Measurements from ENCODE around the gene ZNF354C.

The ZNF354C gene

DNA sequence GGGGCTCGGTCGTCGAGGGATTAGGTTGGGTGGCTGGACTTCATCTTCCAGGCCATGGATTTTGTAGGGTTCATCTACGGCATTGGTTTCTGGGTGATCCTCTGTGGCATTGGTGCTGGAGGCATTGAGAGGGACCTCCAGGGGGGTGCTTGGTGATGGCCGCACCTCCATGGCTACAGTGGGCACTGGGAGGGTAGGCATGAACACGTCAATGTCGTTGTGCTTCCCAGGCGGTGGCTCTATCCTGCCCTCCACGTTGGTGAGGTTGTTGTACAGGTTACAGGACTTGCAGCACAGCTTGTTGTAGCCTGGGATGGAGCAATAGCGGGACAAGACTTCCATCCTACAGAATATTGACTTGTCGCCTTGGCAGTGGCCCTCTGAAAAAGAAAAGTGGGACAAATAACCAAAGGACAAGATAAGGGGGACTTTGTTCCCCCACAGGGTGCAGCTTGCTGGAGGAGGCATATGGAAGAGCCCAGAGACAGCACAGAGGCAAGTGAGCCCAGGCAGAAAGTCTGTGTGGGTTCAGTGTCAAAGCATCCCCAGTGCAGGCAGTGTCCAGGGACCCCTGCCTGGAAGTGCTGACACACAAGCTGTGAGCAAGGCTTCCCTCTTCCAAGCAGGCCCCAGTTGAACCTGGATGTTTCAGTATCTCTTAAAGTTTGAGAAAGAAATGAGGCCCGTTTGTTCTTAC lies 53.9 kb downstream of the ZNF354C start:
- DNase-seq, result no peak

DNA sequence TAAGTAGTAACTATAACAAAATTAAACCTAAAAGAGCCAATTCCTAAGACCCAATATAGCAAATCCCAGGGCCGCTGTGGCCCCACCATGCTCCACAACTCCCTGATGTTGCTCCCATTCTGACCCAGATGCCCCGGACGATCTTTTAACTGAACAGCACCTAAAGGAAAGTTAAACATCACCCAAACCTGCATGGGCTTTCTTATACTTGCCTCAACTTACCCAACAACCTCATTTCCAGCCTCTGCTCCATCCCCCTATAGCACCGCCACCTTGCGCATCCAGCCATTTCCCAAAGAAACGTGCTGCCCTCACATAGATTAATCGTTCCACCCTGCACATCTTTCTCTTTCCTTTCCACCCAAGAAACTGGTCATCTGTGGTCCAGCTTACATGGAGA lies 54.6 kb downstream of the ZNF354C start:
- DNase-seq, result no peak

DNA sequence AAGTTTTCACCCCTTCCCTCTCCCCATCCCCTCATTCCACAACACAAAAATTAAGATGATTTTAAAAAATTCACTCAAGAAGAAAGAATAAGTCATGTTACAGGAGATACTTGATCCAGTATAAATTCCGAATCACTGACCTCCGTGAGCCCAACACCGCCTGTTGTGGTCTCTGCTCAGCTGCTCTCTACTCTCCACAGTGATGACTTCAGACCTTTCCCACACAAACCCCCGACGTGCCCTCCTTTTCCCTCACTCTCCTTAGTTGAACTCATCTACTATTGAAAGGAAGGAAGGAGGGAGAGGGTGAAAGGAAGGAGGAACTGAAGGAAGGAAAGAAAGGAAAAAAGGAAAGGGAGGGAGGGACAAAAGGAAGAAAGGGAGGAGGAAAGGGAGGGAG lies 55.1 kb downstream of the ZNF354C start:
- no peak for DNase-seq

DNA sequence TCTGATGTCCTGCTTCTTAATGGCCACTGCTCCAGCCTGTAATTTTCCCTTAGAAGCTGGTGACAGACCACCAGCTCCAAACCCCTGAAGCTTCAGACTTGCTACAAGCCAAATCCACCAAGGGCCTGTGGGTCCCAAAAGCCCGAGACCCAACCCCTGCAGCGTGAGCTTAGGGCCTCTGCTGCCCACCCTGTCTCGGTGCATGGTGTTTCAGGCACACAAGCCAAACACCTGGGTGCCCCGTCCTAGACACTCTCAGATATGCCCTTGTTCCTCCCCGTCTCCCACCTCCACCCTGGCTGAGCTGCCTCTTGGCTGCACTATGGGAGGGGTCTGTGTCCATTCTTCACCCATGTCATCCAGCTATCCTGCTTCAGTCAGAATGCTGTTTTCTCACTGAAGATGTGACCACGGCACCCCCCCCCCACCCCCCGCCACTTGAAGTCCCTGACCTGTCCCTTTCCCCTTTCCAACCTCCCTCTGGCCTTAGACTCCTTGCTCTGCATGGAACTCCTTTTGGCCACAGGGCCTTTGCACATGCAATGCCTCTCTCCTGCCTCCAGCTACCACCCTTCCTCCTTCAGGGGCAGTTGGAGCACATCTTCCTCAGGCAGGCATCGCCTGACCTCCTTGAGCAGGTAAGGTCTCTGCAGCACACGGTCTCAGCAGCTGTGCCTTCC lies 55.8 kb downstream of the ZNF354C start:
- no peak for DNase-seq

DNA sequence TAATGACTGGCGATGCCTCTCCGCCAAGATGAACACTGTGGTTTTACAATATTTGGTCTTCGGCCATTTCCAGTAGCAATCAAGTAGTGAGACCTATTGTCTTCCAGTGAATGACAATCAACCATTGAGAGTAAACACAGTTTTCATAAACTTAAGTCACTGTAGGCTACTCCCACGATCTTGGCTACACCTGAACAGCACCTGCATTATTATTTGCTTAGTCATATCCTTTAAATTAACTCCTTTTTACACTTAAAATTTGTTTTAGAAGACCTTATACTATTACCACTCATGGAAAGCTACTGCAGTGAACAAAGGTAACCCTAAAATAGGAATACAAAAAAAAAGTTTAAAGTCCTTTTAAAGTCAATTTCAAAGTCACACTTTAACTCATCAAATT lies 58.2 kb downstream of the ZNF354C start:
- DNase-seq, result no peak

DNA sequence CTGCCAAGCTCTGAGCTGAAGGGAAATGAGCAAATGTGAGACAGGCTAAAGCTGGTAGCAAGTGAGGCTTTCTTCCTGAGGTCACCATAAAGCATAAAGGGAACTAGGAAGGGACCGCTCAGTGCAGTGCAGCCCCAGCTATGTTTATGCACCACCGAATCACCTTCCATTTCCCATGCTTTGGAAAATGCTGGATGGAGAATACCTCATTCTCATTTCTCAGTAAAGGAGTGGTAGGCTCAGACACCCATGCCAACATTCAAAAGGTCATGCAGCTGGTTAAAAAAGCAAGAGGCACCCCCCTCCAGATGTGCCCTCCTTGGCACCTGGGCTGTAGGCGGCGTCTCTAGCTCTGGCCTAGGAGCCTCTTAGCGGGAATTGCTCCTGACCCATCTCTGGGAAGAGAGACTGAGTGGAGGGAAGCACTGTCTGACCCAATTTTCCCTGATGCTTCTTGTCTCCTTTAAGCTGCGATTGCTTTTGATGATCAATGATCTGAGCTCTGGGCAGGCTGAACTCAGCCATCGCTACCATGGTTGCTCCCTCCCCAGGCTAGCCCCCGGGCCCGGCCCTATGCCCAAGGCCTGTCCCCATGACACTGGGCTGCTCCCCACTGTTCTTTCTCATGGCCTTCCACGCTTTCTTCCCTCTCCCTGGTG lies 58.7 kb downstream of the ZNF354C start:
- no peak for DNase-seq

DNA sequence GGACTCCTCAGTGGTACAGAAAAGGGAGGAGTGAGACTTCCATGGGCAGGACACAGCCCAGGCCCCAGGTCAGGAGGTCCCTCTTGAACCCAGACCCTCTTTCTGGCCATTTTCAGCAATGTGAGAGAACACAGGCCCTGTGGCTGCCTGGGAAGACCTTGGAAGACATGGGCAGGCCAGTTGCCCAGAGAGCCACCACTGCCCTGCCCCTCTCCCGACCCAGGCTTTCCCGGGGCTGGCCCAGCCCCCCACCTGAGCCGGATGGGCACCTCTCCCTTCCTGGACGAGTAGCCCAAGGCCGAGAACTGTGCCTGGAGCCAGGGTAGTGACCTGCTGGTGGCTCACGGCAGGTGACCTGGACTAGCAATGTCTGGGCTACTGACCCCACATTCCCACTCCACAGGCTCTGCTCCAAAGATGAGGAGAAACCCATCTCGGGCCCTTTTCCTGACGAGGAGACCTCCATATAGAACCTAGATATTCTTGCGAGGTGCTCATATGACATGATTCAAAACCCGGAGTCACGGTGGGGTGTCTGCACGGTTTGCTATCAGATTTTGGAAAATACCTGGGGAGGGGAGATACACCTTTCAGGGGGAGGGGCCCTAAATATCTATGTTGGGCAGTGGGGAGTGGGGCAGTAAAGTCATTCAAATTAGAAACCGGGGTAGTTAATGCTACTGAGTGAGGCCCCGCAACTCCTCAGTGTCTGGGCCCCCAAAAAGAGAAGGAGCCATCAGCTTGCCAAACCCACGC lies 59.4 kb downstream of the ZNF354C start:
- no peak for DNase-seq

DNA sequence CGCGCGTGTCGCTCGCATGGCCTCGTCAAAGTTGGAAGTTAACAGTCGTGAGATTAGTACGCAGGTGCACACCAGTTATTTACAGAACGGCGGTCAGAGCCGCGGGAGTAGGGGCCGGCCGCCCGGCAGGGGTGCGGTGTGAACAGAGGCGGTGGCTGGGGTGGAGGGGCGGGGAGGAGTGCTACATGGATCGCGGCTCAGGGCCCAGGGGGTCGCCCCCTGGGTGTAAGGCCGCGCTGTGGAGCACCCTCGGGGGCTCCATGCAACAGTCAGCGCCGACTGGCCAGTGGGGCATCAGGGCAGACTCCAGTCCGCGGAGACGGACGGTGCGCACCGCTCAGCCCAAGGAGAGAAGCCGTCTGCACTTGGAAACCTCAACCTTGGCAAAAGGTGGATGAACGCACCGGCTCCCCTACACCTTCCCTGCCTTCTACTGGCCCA lies 60.3 kb downstream of the ZNF354C start:
- DNase-seq, result no peak

DNA sequence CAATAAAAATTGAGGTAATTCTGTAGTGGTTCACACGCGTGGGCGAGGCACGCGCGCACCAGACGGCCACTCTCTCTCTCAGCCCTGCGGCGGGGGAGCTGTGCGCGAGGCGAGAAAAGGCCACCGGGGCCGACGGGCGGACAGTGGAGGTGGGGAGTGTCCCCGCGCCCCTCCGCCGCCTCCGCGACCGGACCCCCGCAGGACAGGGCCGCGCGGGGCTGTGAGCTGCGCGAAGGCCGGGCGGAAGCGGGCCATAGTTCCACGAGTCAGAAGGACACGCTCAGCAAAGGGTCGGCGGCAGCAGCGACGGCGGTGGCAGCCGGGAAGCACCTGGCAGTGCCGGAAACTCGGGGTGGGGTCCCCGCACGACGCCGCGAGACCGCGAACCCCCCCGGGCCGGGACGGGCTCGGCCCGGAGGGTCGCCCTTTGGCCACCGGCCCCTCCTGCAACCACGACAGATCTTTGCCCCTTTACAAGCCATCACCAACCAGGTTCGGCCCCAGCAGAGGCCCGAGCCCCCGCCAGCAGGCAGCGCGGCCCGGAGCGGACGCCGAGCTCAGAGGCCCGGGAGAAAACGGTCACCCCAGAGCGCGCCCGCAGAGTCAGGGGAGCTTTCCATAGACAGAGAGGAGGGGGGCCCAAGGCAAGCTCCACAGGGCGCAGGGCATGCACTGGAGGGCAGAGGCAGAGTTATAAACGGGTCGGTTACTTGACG lies 60.9 kb downstream of the ZNF354C start:
- DNase-seq, result no peak

DNA sequence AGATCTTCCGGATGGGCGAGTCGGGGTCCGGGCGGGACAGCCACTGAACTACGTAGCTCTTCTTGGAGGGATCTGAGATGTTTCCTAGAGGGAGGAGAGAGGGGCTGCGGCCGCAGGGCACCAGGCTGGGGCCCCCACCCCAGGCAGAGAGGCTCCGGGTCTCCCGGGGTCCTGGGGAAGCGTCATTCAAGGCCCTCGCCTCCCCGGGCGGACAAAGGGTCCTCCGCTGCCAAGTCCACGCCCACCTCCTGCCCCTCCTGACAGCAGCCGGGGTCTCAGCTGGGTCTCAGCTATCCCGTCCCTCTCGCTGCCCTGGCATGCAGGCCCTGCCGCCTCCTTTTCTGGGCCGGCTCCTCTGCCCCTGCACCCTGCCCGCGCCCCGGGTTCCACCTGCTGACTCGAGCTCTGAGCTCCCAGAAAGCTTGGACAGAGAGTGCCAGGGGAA lies 61.5 kb downstream of the ZNF354C start:
- no peak for DNase-seq

DNA sequence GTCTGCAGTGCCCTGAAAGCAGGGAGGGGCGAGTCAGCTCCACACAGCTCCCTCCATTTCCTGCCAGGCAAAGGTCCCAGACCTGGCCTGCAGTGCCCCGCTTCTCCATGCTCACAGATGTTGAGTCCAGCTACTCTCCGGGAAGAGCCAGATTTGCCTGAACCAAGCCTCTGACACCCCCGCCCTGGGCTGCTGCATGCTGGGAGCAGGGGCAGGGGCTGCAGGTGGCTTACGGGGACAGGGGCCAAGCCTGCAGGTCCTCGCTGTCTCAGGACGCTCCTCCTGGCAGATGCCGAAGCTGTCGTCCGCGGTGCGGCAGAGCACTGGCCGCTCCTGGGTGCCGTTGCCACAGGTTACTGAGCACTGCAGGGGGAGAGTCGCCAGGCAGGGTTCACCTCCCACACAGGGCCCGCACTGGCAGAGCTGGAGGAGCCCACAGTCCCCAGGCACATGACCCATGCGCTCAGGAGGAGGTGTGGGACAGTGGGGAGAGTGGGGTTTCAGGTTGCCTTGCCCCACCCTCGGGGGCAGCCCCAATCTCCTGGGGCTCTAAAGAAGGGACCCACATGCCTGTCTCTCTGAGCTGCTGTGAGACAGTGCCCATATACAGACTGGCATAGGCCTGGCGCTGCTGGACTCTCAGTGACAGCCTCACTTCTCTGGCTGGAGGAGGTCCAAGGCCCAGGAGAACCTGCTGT lies 62.4 kb downstream of the ZNF354C start:
- no peak for DNase-seq

DNA sequence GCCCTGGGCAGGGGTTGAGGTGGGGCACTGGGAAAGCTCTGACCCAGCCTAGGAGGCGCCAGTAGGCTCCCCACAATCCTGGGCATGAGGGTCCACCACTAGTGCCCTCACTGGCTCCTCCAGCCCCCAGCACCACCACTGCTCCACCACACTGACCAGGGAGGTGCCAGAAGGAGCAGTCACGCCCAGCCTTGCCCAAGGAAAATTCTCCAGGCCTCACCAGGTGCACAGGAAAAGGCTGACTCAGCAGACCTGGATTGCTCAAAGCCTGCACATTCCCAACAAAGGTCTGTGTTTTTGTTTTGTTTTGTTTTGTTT lies 62.9 kb downstream of the ZNF354C start:
- no peak for DNase-seq

DNA sequence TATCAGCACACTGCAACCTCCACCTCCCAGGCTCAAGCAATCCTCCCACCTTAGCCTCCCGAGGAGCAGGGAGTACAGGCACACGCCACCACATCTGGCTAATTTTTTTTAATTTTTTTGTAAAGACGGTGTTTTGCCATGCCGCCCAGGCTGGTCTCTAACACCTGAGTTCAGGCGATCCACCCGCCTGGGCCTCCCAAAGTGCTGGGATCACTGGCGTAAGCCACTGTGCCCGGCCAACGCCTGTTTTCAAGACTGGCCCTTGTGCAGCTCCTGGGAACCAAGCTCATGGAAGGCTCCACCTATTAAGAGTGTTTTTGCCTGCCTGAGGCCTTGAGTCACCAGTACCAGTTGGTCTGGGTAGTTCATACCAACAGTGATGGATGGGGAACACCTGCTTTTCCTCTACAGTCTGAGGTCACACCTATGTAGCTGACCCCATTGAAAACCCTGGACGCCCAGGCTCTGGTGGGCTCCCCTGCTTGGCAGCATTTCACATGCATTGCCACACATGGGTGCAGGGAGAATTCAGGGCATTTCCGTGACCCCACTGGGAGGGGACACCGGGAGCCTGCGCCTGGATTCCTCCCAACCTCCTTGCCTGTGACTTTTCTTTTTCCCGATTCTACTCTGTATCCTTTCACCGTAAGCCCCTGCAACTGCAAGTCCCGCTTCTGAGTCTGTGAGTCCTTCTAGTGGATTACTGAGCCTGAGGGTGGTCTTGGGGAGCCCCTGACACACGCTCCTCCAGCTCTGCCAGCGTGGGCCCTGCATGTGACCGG lies 63.5 kb downstream of the ZNF354C start:
- no peak for DNase-seq

DNA sequence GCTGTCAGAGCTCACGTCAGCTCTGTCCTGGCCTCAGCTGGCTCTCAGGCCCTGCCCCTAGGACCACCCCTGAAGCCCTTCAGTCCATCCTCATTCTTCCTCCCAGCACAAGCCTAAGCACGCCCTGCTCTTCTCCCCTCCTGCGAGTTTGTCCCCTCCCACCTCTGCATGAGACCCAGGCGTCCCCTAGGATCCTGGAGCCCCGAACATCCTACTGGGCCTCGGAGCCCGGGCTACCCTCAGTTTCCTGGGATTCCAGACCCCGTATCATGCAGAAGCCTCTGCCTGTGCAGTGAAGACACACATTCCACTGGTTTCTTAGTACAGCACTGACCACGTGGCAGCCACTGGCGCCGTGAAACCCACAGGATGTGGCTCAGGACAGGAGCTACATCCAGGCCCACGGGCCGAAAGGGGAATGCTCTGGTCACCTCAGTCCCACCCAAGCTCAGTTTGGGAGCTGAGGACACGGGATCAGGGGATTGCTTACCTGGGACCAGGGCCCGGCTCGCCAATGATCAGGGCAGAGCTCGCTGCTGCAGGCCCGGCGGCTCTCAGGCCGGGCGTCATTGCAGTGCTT lies 64.2 kb downstream of the ZNF354C start:
- no peak for DNase-seq

DNA sequence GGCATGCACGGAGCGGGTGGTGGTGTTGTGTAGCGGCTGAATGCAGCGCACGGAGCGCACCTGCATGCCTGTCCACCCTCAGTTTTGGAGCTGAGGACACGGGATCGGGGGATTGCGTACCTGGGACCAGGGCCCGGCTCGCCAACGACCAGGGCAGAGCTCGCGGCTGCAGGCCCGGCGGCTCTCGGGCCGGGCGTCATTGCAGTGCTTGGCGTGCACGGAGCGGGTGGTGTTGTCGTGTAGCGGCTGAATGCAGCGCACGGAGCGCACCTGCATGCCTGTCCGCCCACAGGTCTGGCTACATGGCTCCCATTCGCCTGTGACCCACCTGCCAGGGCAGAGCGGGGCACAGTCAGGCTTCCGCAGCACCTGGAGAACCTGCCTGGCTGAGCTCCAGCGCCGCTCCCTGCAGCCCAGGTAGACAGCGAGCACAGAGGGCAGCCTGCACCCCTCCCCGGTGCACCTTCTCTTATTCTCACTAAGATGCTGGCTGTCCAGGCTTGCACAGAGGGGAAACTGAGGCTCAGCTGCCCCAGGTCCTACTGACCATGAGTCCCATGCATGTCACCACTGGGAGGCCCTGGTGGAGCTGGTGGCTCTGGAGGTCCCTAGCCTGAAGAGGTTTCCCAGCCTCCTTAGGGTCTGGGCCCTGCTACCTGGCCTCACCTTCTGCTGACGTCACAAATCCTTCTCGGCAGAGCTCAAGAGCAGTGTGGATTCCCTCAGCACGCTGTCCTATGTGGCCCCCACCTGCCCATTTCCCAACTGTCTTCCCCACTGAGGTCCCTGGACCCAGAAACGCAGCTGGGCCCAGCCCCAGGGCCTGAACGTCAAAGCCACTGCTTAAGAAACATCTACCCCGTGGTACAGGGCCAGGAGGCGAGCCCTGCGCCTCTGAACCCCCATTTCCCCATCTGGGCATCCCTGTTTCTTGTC lies 64.9 kb downstream of the ZNF354C start:
- no peak for DNase-seq

DNA sequence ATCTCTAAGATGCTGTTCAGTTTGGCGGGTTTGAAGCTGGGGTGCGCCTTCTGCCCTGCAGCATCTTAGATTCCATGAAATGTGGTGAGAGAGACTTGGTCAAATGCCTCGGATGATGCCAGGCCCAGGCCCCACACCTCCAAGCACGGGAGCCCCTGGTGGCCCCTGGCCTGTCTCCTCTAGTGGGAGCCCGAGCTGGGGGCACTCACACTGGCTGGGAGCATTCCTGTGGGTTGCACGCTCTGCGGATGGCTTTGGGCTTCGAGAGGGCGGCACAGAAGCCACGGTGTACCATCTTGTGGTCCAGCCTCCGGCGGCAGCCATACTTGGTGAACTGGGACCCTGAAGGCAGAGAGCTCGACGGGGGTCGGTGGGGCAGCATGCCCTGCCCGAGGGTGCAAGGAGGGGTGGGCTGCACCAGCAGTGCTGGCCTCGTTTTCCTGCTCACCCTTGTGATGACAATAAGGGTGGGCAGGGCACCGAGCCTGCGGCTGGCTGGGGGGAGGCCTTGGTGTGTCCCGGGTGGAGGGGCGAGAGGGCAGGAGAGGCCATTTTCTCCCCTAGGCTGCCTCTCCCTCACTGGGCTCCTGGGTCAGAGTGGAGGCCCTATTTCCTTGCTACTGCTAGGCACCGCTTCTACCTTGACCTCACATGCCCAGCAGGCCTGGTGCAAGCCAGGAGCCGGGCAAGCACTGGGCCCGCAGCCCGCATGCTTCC lies 65.8 kb downstream of the ZNF354C start:
- no peak for DNase-seq

DNA sequence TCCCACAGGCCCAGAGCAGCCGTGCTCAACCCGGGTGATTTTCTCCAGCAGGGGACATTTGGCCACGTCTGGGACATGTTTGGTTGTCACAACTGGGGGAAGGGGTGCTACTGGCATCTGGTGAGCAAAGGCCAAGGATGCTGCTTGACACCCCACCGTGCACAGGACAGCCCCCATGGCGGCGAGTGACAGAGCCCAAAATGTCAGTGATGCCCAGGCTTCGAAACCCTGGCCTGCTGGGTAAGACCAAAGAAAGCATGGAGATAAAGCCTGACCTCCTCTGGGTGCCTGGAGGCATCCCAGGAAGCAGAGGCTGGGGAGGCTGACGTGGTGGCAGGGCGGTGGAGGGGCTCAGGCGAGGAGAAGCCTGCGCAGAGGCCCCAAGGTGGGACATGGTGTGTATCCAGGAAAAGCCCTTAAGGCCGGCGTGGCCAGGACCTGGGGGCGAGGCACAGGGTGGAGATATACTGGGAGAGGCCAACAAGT lies 66.4 kb downstream of the ZNF354C start:
- DNase-seq, result no peak

DNA sequence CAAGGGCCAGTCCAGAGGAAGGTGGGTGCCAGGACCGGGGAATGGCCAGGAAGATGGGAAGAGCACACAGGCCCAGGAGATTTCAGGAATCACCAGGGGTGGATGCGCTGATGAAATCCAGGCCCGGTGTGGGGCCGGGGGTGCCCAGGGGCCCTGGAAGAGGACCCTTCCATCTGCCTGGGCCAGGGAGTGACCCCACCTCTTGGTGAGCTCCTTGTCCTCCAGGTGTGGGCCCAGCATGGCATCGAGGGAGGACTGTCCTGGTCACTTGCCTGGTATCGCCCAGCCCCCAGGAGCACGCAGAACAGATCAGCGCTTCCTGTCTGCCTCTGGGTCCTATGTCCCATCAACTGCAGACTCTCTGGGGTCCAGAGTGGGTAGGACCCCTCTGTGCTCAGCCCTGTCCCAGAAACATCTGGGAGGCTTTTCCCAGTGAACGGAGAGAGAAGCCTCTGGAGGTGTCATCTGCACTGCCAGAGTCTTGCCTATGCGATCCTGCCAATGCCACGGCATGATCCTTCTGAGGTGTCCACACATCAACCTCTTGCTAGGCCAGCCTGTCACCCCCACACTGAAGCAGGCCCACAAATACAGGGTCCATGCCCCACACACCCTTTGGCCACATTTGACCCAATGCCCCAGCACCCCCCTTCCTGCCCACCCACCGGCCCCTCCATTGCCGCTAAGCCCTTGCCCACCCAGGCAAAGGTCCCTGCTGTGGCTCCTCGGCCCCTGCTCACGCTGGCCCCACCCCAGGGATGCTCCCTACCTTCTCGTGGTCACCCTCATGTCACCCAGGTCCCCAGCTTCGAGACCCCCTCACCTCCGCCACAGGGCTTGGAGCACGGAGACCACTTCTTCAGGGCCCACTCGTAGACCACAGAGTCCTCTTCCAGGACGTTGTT lies 67.2 kb downstream of the ZNF354C start:
- no peak for DNase-seq

Measured in CD4-positive, alpha-beta T cell treated with Interferon alpha-2 for 1 hour (primary cell).